Mucosa of stomach (tissue), 1 donor: ENCODE measurements around the gene SHISAL1.

Experiments
- H3K27me3 ChIP-seq: one replicate; pipeline ENCODE4 v1.7.0; 2013; ENCODE audit warnings: mild to moderate bottlenecking, low read length; ENCODE audit not compliant: control insufficient read depth, insufficient read depth
- H3K36me3 ChIP-seq: one replicate; pipeline ENCODE4 v1.7.0; 2013; ENCODE audit warnings: low read length; ENCODE audit not compliant: control insufficient read depth, insufficient read depth
- H3K4me1 ChIP-seq: one replicate; pipeline ENCODE4 v1.7.0; 2013; ENCODE audit warnings: mild to moderate bottlenecking, low read length; ENCODE audit not compliant: control insufficient read depth, insufficient read depth
- H3K4me3 ChIP-seq: one replicate; pipeline ENCODE4 v1.7.0; 2013; ENCODE audit warnings: low read length
- H3K9ac ChIP-seq: one replicate; pipeline ENCODE4 v1.7.0; 2013; ENCODE audit warnings: mild to moderate bottlenecking, low read length, moderate library complexity
- H3K9me3 ChIP-seq: one replicate; pipeline ENCODE4 v1.7.0; 2013; ENCODE audit warnings: mild to moderate bottlenecking, low read length, moderate library complexity; ENCODE audit not compliant: control insufficient read depth
- donor health status: Pancreatic carcinoma.

Gene SHISAL1

GRCh38 chr22:44219101-44219870 lies 93.5 kb downstream of the SHISAL1 start:
- Histone ChIP-seq H3K4me3 (no peak overlapping the region), H3K9me3 (no peaks in the 10 kb centered on the region), H3K4me1 (no peaks in the 10 kb centered on the region), H3K27me3 (no peaks in the 10 kb centered on the region), H3K9ac (no peak overlapping the region), H3K36me3 (no peaks in the 10 kb centered on the region)

- no peak overlapping the region for H3K9ac ChIP-seq
Observed at GRCh38 chr22:44218071-44218470, 94.7 kb downstream of the SHISAL1 start.

DNA sequence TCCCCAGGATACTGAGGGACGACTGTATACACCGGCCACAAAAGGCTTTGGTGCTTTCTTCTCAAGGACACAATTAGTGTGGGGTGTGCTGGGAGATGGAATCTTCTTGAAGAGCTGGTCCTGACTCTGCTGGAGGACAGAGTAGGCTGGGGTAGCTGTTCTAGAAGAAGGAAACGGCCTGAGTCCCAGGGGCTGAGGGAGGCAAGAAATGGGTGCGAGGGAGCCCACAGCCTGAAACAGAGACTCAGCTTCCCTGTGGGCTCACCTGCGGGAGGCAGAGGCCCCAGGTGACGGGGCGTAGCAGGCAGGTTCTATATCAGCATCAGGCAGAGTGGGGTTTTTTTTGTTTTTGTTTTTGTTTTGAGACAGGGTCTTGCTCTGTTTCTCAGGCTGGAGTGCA lies 95.4 kb downstream of the SHISAL1 start:
- no peaks in the 10 kb centered on the region for H3K9me3 ChIP-seq
- no peaks in the 10 kb centered on the region for H3K36me3 ChIP-seq
- H3K4me3 ChIP-seq, result no peak overlapping the region
- H3K9ac ChIP-seq, result no peak overlapping the region
- no peaks in the 10 kb centered on the region for H3K4me1 ChIP-seq
- no peaks in the 10 kb centered on the region for H3K27me3 ChIP-seq

More at GRCh38 chr22:44218071-44218470, 94.7 kb downstream of the SHISAL1 start:
- Histone ChIP-seq H3K36me3 (no peaks in the 10 kb centered on the region), H3K9me3 (no peaks in the 10 kb centered on the region), H3K27me3 (no peaks in the 10 kb centered on the region), H3K4me3 (no peak overlapping the region), H3K4me1 (no peaks in the 10 kb centered on the region)

DNA sequence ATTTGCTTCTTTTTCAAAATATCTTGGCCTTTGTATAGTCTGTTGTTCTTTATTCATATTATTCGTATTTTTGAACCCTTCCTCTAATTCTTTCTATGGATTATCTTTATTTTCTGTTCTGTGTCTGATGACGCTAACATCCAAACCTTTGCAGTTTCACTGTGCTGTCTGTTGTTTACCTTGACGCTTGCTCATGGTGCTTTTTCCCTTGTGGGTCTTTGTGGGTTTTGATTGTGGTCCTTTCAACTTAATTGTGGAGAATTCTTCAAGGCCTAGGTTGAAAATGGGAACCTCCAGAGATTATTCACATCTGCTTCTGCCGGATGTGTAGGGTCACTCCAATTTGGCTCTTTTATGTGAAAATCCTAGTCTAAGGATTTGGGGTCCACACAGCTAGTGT lies 97.5 kb downstream of the SHISAL1 start:
- Histone ChIP-seq H3K27me3 (no peaks in the 10 kb centered on the region), H3K36me3 (no peaks in the 10 kb centered on the region), H3K4me3 (no peak overlapping the region), H3K9ac (no peak overlapping the region), H3K9me3 (no peaks in the 10 kb centered on the region), H3K4me1 (no peaks in the 10 kb centered on the region)

DNA sequence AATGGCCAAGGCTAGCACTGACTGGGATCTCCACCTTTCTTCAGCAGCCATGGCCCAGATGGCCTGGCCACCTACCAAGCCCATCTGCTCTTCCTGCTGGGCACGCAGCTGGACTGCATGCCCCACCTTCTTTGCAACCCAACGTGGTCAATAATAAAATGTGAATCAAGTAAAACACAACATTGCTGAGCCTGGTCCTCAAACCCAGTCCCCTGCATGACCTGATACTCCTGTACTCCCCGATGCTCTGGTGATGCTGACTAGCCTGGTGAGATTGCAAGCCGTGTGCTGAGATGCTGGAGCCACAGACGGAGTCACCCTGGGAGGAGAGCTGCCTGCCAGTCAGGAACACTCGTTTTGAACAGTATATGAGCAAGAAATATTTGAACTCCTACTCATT lies 98.0 kb downstream of the SHISAL1 start:
- H3K4me3 ChIP-seq, result no peak overlapping the region
- no peaks in the 10 kb centered on the region for H3K4me1 ChIP-seq
- H3K9ac ChIP-seq, result no peak overlapping the region
- no peaks in the 10 kb centered on the region for H3K36me3 ChIP-seq
- no peaks in the 10 kb centered on the region for H3K9me3 ChIP-seq
- H3K27me3 ChIP-seq, result no peaks in the 10 kb centered on the region

DNA sequence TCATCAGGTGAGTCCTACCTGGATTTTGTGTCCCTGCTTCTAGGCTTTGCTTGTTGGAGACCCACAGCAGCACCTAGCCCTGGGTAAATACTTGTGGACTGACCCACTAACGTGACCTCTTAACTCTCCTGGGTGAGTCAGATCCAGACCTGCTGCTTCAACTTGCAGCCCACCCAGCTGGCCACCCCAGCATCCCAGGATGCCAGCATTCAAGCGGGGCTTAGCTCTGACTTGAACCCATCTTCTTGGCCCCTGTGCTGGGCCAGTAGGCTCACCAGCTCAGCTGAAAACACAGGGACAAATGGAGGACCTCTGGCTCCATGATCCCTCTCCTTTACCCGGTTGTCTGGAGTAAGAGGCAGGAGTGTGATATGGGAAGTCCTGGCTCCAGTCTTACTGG lies 98.6 kb downstream of the SHISAL1 start:
- Histone ChIP-seq H3K4me1 (no peaks in the 10 kb centered on the region), H3K9me3 (no peaks in the 10 kb centered on the region), H3K27me3 (no peaks in the 10 kb centered on the region), H3K4me3 (no peak overlapping the region), H3K36me3 (no peaks in the 10 kb centered on the region), H3K9ac (no peak overlapping the region)

GRCh38 chr22:44213489-44214043 lies 99.2 kb downstream of the SHISAL1 start:
- no peaks in the 10 kb centered on the region for H3K9me3 ChIP-seq
- no peak overlapping the region for H3K4me3 ChIP-seq
- H3K27me3 ChIP-seq, result no peaks in the 10 kb centered on the region
- no peaks in the 10 kb centered on the region for H3K4me1 ChIP-seq
- H3K9ac ChIP-seq, result no peak overlapping the region
- H3K36me3 ChIP-seq, result no peaks in the 10 kb centered on the region

GRCh38 chr22:44212936-44213335 lies 99.8 kb downstream of the SHISAL1 start:
- Histone ChIP-seq H3K36me3 (no peaks in the 10 kb centered on the region), H3K9me3 (no peaks in the 10 kb centered on the region), H3K9ac (no peak overlapping the region), H3K4me1 (no peaks in the 10 kb centered on the region), H3K4me3 (no peak overlapping the region), H3K27me3 (no peaks in the 10 kb centered on the region)

DNA sequence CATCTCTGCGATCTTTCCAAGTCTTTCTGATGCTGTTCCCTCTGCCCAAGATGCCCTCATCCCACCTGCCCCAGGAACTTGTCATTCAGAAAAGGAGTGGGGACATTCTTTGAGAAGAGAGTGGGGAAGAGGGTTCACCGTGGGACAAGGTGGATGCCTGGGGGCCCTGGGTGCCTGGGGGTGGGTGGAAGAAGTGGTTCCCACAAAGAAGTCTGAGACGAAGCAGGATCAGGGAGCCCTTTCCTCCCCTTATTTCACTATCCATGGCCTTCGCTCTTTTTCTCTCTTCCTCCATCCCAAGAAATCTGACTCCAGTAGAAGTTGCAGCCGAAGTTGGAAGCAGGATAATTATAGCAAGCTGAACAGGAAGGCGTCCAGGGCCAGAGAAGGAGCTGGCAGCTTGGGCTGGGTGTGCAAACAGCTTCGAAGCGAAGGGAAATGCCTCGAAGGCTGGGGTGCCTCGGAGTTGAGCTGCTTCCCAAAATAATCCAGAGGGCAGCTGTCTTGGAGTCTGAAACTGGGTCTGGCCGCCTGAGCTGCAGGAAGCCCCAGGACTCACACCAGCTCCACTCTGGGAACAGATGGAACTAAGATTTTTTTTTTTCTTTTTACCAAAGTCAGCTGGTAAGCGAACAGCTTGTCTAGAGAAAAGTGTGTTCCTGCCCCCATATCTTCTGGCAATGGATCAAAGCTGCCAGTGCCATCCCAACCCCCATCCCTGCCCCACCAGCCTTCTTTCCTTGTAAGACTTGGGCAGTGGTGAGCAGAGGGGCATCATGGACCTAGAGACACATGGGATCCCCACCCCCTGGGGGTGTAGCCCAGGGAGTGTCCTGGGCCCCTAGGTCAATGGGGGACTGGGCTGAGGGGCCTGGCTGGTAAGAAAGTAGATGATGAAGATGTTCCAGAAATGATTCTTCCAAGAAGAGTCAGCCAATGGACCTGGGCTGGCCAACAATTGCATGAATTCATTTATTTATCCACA lies 100.5 kb downstream of the SHISAL1 start:
- no peak overlapping the region for H3K9ac ChIP-seq
- no peak overlapping the region for H3K4me3 ChIP-seq
- no peaks in the 10 kb centered on the region for H3K4me1 ChIP-seq
- H3K27me3 ChIP-seq, result no peaks in the 10 kb centered on the region
- H3K9me3 ChIP-seq, result no peaks in the 10 kb centered on the region
- H3K36me3 ChIP-seq, result no peaks in the 10 kb centered on the region

DNA sequence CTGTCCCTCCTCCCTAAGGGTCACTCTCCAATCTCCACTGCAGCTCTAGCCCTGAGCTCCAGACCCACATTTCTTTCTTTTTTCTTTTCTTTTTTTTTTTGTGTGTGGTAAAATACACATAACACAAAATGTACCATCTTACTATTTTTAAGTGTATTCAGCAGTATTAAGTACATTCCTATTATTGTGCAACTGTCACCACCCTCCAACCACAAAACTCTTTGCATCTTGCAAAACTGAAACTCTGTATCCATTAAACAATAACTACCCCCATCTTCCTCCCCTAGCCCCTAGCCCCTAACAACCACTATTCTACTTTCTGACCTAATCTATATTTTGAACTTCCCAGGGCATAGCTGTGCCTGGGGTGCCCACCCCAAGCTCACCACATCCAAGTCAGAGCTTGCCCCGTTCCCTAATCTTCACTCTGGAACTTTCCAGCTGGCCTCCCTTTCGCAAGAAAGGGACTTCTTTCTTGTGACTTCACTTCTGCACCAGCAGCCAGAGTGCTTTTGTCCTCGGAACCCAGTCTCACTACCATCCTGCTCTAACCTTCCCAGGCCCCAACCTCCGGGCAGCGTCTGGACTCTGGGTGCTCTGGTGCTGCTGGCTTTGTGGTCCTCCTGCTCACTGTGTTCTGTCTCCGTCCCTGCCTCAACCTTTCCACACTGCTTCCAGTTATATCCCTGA lies 101.3 kb downstream of the SHISAL1 start:
- Histone ChIP-seq H3K9ac (no peak overlapping the region), H3K4me3 (no peak overlapping the region), H3K9me3 (no peaks in the 10 kb centered on the region), H3K4me1 (no peaks in the 10 kb centered on the region), H3K27me3 (no peaks in the 10 kb centered on the region), H3K36me3 (no peaks in the 10 kb centered on the region)

DNA sequence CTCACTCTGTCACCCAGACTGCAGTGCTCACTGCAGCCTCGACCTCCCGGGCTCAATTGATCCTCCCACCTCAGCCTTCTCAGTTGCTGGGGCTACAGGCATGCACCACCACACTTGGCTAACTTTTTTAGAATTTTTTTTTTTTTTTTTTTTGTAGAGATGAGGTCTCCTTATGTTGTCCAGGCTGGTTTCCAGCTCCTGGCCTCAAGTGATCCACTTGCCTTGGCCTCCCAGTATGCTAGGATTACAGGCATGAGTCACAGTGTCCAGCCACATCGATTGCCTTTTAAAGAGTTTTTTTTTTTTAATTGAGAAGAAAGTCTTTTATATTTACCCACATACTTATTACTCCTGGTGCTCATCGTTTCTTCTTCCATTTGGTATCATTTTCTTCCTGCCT lies 102.0 kb downstream of the SHISAL1 start:
- Histone ChIP-seq H3K4me3 (no peak overlapping the region), H3K36me3 (no peaks in the 10 kb centered on the region), H3K27me3 (no peaks in the 10 kb centered on the region), H3K4me1 (no peaks in the 10 kb centered on the region), H3K9ac (no peak overlapping the region), H3K9me3 (no peaks in the 10 kb centered on the region)
